Measurements from ENCODE around the gene G6PC1. TPM values are rescaled to one million over a fixed set of nuclear protein-coding genes. Genes with fewer than 3 reads are reported as not detected.
"Not testable (repeated sequence)": the region's sequence is repeated elsewhere in the genome, so short reads cannot be mapped to it uniquely, and the experiment has no call there.

G6PC1 gene
- total RNA-seq = not detected

GRCh38 chr17:42900460-42901331, at the start of gene G6PC1:
G6PC1 (plus strand) TSS chr17:42900799; CDS start chr17:42900877, 78 bp downstream.
- no peaks in the 10 kb centered on the region for H3K27me3 ChIP-seq
- H3K9me3 ChIP-seq = no peaks in the 10 kb centered on the region
- TF ChIP-seq POLR2A (IDR thresholded peaks at IDR 0.05) = no peak
- TF ChIP-seq EP300 (IDR thresholded peaks at IDR 0.05) = no peak
- no peak for TF ChIP-seq CTCF (IDR thresholded peaks at IDR 0.05)
- DNase-seq (ENCODE audit: low spot score in 2 of 2) = no peak
- 81 to 86% methylated on average over 12 of the region's 12 CpGs for WGBS, 2 donors
- H3K4me3 ChIP-seq = no peak within 1 kb of the TSS
- no peak within 1 kb of the TSS for H3K27ac ChIP-seq
- no peaks in the 10 kb centered on the region for H3K4me1 ChIP-seq
- H3K36me3 ChIP-seq = no peaks in the 10 kb centered on the region

GRCh38 chr17:42850954-42851353, 49.6 kb upstream of the G6PC1 start, which contains the start of gene AOC3:
AOC3 (plus strand) TSS chr17:42851199; CDS start chr17:42851344, 145 bp downstream.
- H3K27ac ChIP-seq = peak within 1 kb of the TSS in 2 of 4 donors; percentile 38 to 70
- DNase-seq (ENCODE audit: low spot score in 2 of 2) = no peak
- peaks cover 0 to 3% (median 0%) of the 10 kb centered on the region in 3 donors for H3K36me3 ChIP-seq
- H3K9me3 ChIP-seq = no peaks in the 10 kb centered on the region
- peaks cover 0 to 28% (median 7%) of the 10 kb centered on the region in 4 donors for H3K4me1 ChIP-seq
- TF ChIP-seq CTCF (IDR thresholded peaks at IDR 0.05) (no peak), EP300 (IDR thresholded peaks at IDR 0.05) (no peak), POLR2A (IDR thresholded peaks at IDR 0.05) (no peak)
- 39% methylated on average over 9 of the region's 9 CpGs for WGBS, 2 donors
- H3K27me3 ChIP-seq = no peaks in the 10 kb centered on the region
- H3K4me3 ChIP-seq = peak within 1 kb of the TSS in 2 of 4 donors; percentile 11 to 43

GRCh38 chr17:42851371-42852240, 49.0 kb upstream of the G6PC1 start:
- peak overlapping the region in 2 of 4 donors; percentile 38 to 70 for H3K27ac ChIP-seq
- H3K4me1 ChIP-seq = peaks cover 0 to 21% (median 7%) of the 10 kb centered on the region in 4 donors
- 77 to 93% methylated on average over 7 to 14 of the region's 28 CpGs for WGBS, 2 donors
- peak overlapping the region in 2 of 4 donors; percentile 11 to 43 for H3K4me3 ChIP-seq
- H3K27me3 ChIP-seq; H3K36me3 ChIP-seq; DNase-seq (ENCODE audit: low spot score in 2 of 2); H3K9me3 ChIP-seq: not testable (repeated sequence)

GRCh38 chr17:42852351-42852750, 48.2 kb upstream of the G6PC1 start:
- Histone ChIP-seq H3K36me3 (no peaks in the 10 kb centered on the region), H3K4me3 (peak overlapping the region in 2 of 4 donors; percentile 5 to 43), H3K4me1 (peaks cover 0 to 16% (median 3%) of the 10 kb centered on the region in 4 donors), H3K27ac (peak overlapping the region in 3 of 4 donors; percentile 34 to 36 (median 36)), H3K9me3 (no peaks in the 10 kb centered on the region), H3K27me3 (no peaks in the 10 kb centered on the region)
- WGBS, 2 donors = 90 to 100% methylated on average over 5 to 15 of the region's 15 CpGs
- DNase-seq (ENCODE audit: low spot score in 2 of 2) = no peak
- no peak for TF ChIP-seq EP300 (IDR thresholded peaks at IDR 0.05)
- TF ChIP-seq CTCF (IDR thresholded peaks at IDR 0.05) = no peak
- no peak for TF ChIP-seq POLR2A (IDR thresholded peaks at IDR 0.05)

- TF ChIP-seq POLR2A (IDR thresholded peaks at IDR 0.05) = no peak
- no peak for TF ChIP-seq CTCF (IDR thresholded peaks at IDR 0.05)
- peak in 1 of 2 donors; percentile 7 for TF ChIP-seq EP300 (IDR thresholded peaks at IDR 0.05)
- H3K36me3 ChIP-seq = no peaks in the 10 kb centered on the region
- H3K9me3 ChIP-seq = no peaks in the 10 kb centered on the region
- H3K4me3 ChIP-seq = peak overlapping the region in 2 of 4 donors; percentile 6 to 43
- 34 to 46% methylated on average over 4 of the region's 4 CpGs for WGBS, 2 donors
- H3K27ac ChIP-seq = peak overlapping the region in 3 of 4 donors; percentile 34 to 36 (median 36)
- peaks cover 0 to 16% (median 2%) of the 10 kb centered on the region in 4 donors for H3K4me1 ChIP-seq
- H3K27me3 ChIP-seq = no peaks in the 10 kb centered on the region
- DNase-seq (ENCODE audit: low spot score in 2 of 2) = no peak
Observed at GRCh38 chr17:42853004-42853403, 47.6 kb upstream of the G6PC1 start.

All from tibial nerve (tissue), 4 donors.